GM12878 (cell line): ENCODE data around the gene NLRC5. TPM values are rescaled to one million over a fixed set of nuclear protein-coding genes. Genes with fewer than 3 reads are reported as not detected.
A peak's percentile ranks its signal among the peaks of the same experiment; 100 is the strongest.

Source experiments
- ATAC-seq: fragments of 200-7000 bp; cut with Tn5 transposase; 3 replicates; pipeline ENCODE4 v1.9.1; 2020; ENCODE audit warnings: mild to moderate bottlenecking, moderate library complexity
- BruUV-seq: library from RNA; stranded (reverse); fragments of 400-500 nt; replicated peaks from 2 replicates; lab custom pipeline; 2021; lab: Mats Ljungman, UMichigan
- CTCF ChIA-PET: fragments of 300-600 bp; sonication (Branson Sonifier 250); formaldehyde crosslinking; extraction: SDS; loops from one replicate; lab custom pipeline; 2021; ENCODE audit warnings: inconsistent platforms; lab: Yijun Ruan, JAX
- POLR2A ChIA-PET: fragments of 350-600 bp; formaldehyde crosslinking; extraction: SDS; loops from one replicate; lab custom pipeline; 2021; ENCODE audit warnings: inconsistent platforms; lab: Charles Lee
- RAD21 ChIA-PET: fragments of 300-600 bp; sonication (Branson Sonifier 250); formaldehyde crosslinking; loops from one replicate; lab custom pipeline; 2023; ENCODE audit warnings: antibody characterized with exemption; ENCODE audit not compliant: unreplicated experiment; lab: Charles Lee
- SMC1A ChIA-PET: fragments of 300-600 bp; sonication (Branson Sonifier 250); formaldehyde crosslinking; loops from one replicate; lab custom pipeline; 2023; ENCODE audit not compliant: unreplicated experiment, uncharacterized antibody; lab: Charles Lee
- DNase-seq: peaks from one replicate; pipeline ENCODE4 v3.0.0-alpha.2; 2011; ENCODE audit warnings: low read depth, low spot score
- FAIRE-seq: peaks from 3 replicates; lab custom pipeline; 2011; peaks lifted over from hg19 to GRCh38; lab: Jason Lieb, UNC
- H2AFZ ChIP-seq: 2 replicates; pipeline ENCODE4 v1.6.0; 2011; ENCODE audit warnings: low read depth, low read length, control low read depth; ENCODE audit not compliant: control insufficient read depth
- H3K27ac ChIP-seq: 2 replicates; pipeline ENCODE4 v1.5.1; 2011; ENCODE audit warnings: control low read depth; ENCODE audit not compliant: control insufficient read depth, insufficient read depth
- H3K27me3 ChIP-seq, 2 experiments: replicated peaks in 1 of 2; 2 replicates each; pipeline versions ENCODE4 v1.6.0 to v1.6.1; 2011; ENCODE audit warnings: low read length in 1 of 2; ENCODE audit not compliant: control insufficient read depth in 2 of 2, insufficient read depth in 2 of 2
- H3K36me3 ChIP-seq, 2 experiments: 2 replicates each; pipeline ENCODE4 v1.5.1; 2011; ENCODE audit warnings: low read length in 1 of 2; ENCODE audit not compliant: control insufficient read depth in 2 of 2, insufficient read depth in 2 of 2
- H3K4me1 ChIP-seq: 2 replicates; pipeline ENCODE4 v1.6.1; 2011; ENCODE audit warnings: mild to moderate bottlenecking, low read length, moderate library complexity, mixed read lengths; ENCODE audit not compliant: control insufficient read depth, insufficient read depth
- H3K4me2 ChIP-seq: 2 replicates; pipeline ENCODE4 v1.6.0; 2011; ENCODE audit warnings: control low read depth; ENCODE audit not compliant: control insufficient read depth, insufficient read depth
- H3K4me3 ChIP-seq: fragments of 200-600 bp; sonication (generic); 2 replicates; pipeline ENCODE4 v1.5.1; 2016
- H3K79me2 ChIP-seq: 2 replicates; pipeline ENCODE4 v1.6.0; 2011; ENCODE audit warnings: low read length; ENCODE audit not compliant: control insufficient read depth, insufficient read depth
- H3K9ac ChIP-seq: 2 replicates; pipeline ENCODE4 v1.8.0; 2011; ENCODE audit warnings: low read length, control low read depth, mixed read lengths; ENCODE audit not compliant: control insufficient read depth, insufficient read depth
- H3K9me3 ChIP-seq: replicated peaks from 3 replicates; pipeline ENCODE4 v1.5.1; 2011; ENCODE audit warnings: mild to moderate bottlenecking, low read length; ENCODE audit not compliant: control insufficient read depth, insufficient read depth
- H4K20me1 ChIP-seq: 2 replicates; pipeline ENCODE4 v1.6.0; 2011; ENCODE audit not compliant: control insufficient read depth, insufficient read depth
- EGR1 ChIP-seq, 2 experiments: IDR thresholded peaks; 1 replicate in 1 of 2; 2 replicates in 1 of 2; pipeline ENCODE4 v1.6.1; 2011 to 2012; ENCODE audit warnings: low read depth in 2 of 2, low read length in 2 of 2, borderline replicate concordance in 1 of 2, mild to moderate bottlenecking in 1 of 2, moderate library complexity in 1 of 2
- IKZF2 ChIP-seq, 2 experiments: fragments of 450-650 bp; IDR thresholded peaks; 2 replicates each; pipeline ENCODE4 v1.6.1; 2017; ENCODE audit warnings: mild to moderate bottlenecking in 2 of 2, moderate library complexity in 2 of 2
- PBX3 ChIP-seq: IDR thresholded peaks from 2 replicates; pipeline ENCODE4 v1.6.1; 2011; ENCODE audit warnings: mild to moderate bottlenecking, low read depth, low read length, moderate library complexity; ENCODE audit not compliant: insufficient replicate concordance
- PKNOX1 ChIP-seq: fragments of 450-650 bp; IDR thresholded peaks from 2 replicates; pipeline ENCODE4 v1.6.1; 2016; ENCODE audit warnings: mild to moderate bottlenecking
- SMARCA5 ChIP-seq: fragments of 450-650 bp; IDR thresholded peaks from 2 replicates; pipeline ENCODE4 v1.6.1; 2017; ENCODE audit warnings: mild to moderate bottlenecking
- ZNF217 ChIP-seq: fragments of 450-650 bp; IDR thresholded peaks from 2 replicates; pipeline ENCODE4 v1.6.1; 2017; ENCODE audit warnings: antibody characterized with exemption, mild to moderate bottlenecking
- WGBS: methylation state at CpG from one replicate; pipeline ENCODE4 v1.1.6; 2016; ENCODE audit warnings: low lambda C conversion rate; ENCODE audit not compliant: insufficient replicate concordance, insufficient coverage; ENCODE audit errors: missing lambda C conversion rate; 5-methylcytosine and 5-hydroxymethylcytosine counted together
- in situ Hi-C: fragments of 300-500 bp; cut with MboI; formaldehyde crosslinking; loops from 9 replicates; pipeline ENCODE4 v1.14.3; 2018; ENCODE audit warnings: mixed read lengths
- intact Hi-C: fragments of 100-400 bp; cut with micrococcal nuclease; formaldehyde crosslinking; loops from one replicate; pipeline ENCODE4 v1.14.2; 2022; ENCODE audit not compliant: unreplicated experiment
- polyA plus RNA-seq, 11 experiments: library from polyadenylated mRNA; depleted of rRNA in 4 of 11; unstranded in 6 of 11; stranded (reverse) in 5 of 11; fragments of >200 nt; fragmentation: Nextera tagmentation in 4 of 11; fragmentation: Illumina TruSeq in 1 of 11; extraction: Ambion mirVana in 4 of 11; extraction: Trizol in 1 of 11; gene quantifications; 1 replicate in 1 of 11; 2 replicates in 10 of 11; pipeline versions ENCODE4 v1.2.1 to v1.2.3, GENCODE V29; 2011 to 2016; ENCODE audit warnings: inconsistent platforms in 2 of 11, missing spikeins in 2 of 11, low read depth in 1 of 11
- total RNA-seq, 4 experiments: library from RNA; depleted of rRNA in 3 of 4; stranded (reverse); fragments of >200 nt in 3 of 4; fragmentation: Illumina TruSeq in 1 of 4; extraction: Trizol in 1 of 4; gene quantifications; 2 replicates each; pipeline versions ENCODE4 v1.2.1 to v1.2.3, GENCODE V29; 2013 to 2021

The NLRC5 gene
- total and polyA plus RNA-seq, 10 of the 15 experiments (the other 5 are each of a cell fraction or from before 2014, with no cell fraction given), result 13.1 to 105 (median 57.3) TPM

GRCh38 chr16:56987692-56988091 is 1.7 kb upstream of the NLRC5 start:
- POLR2A ChIA-PET, result interaction anchor here (0.6 to 15.9 kb wide), 9 partner anchors 8 to 63 kb away, joined by 3 to 343 read pairs (median 27); no protein-coding TSS in a partner anchor
- CTCF ChIA-PET, result interaction anchor here (0.8 to 19.4 kb wide), 10 partner anchors 10 to 125 kb away, joined by 3 to 420 read pairs (median 6); partner anchors contain the start of gene CETP
- peaks cover 57% of the 10 kb centered on the region for H3K79me2 ChIP-seq

More at GRCh38 chr16:56987692-56988091, 1.7 kb upstream of the NLRC5 start:
- H3K4me3 ChIP-seq, result peak overlapping the region; percentile 79
- H3K27ac ChIP-seq, result no peak overlapping the region
- in situ Hi-C loops (no loop called here), intact Hi-C loops (no loop called here)
- WGBS, result 98% methylated on average over 2 of the region's 2 CpGs
- FAIRE-seq (no peak), ATAC-seq (no peak), DNase-seq (no peak)
- ChIA-PET RAD21 (interaction anchor here (0.7 to 22.4 kb wide), 5 partner anchors 9 to 58 kb away, joined by 6 to 473 read pairs (median 50); partner anchors contain the start of gene CETP), SMC1A (interaction anchor here (0.8 to 31.6 kb wide), 10 partner anchors 8 to 133 kb away, joined by 3 to 604 read pairs (median 5); partner anchors contain the start of gene CETP)
- H3K9me3 ChIP-seq, result no peaks in the 10 kb centered on the region
- H3K4me1 ChIP-seq, result peaks cover 39% of the 10 kb centered on the region
- H3K4me2 ChIP-seq, result peak overlapping the region; percentile 98
- no peaks in the 10 kb centered on the region for H4K20me1 ChIP-seq
- H3K27me3 ChIP-seq, result no peaks in the 10 kb centered on the region
- peak; percentile 76; the same call in 1 of the 2 replicates for TF ChIP-seq ZNF217
- TF ChIP-seq SMARCA5, result peak; percentile 60; the same call in 1 of the 2 replicates
- no peak for TF ChIP-seq EGR1 (IDR thresholded peaks at IDR 0.05; ENCODE audit: borderline replicate concordance in 1 of 2, low read depth in 2 of 2, low read length in 2 of 2)
- TF ChIP-seq PKNOX1, result peak; percentile 92
- TF ChIP-seq PBX3, result peak; percentile 71
- no peak for TF ChIP-seq IKZF2 (IDR thresholded peaks at IDR 0.05)
- H2AFZ ChIP-seq, result no peak overlapping the region
- peak overlapping the region; percentile 88; the same call in 1 of the 2 replicates for H3K9ac ChIP-seq
- BruUV-seq, result no TSS peak
- H3K36me3 ChIP-seq, result no peaks in the 10 kb centered on the region
